ENCODE measurements around the gene CASP10. TPM values are rescaled to one million over a fixed set of nuclear protein-coding genes. Genes with fewer than 3 reads are reported as not detected.

CASP10 gene
- total and polyA plus RNA-seq, 2 experiments from 2014 or later = 2.9 to 5.1 TPM

GRCh38 chr2:201186982-201187381 is 4.0 kb downstream of the CASP10 start:
- H3K4me2 ChIP-seq (ENCODE audit: unreplicated experiment) = no peak overlapping the region
- no peak overlapping the region for H3K27ac ChIP-seq
- no peaks in the 10 kb centered on the region for H3K36me3 ChIP-seq (ENCODE audit: low read depth)
- in situ Hi-C loops (cut with MboI) = no loop called here
- TF ChIP-seq EZH2phosphoT487 (IDR thresholded peaks at IDR 0.05; ENCODE audit: insufficient read depth, low read depth) (no peak), EZH2 (IDR thresholded peaks at IDR 0.05; ENCODE audit: insufficient read depth, poor library complexity, severe bottlenecking) (no peak)
- H3F3A ChIP-seq (ENCODE audit: insufficient read depth) = no peaks in the 10 kb centered on the region
- no peak for DNase-seq
- H3K9me2 ChIP-seq (ENCODE audit: insufficient read depth) = no peaks in the 10 kb centered on the region
- no peak overlapping the region for H3K9ac ChIP-seq
- 55% methylated on average over 5 of the region's 5 CpGs for WGBS, 2 experiments (ENCODE audit: low coverage in 1 of 2, low lambda C conversion rate in 2 of 2, missing lambda C conversion rate in 2 of 2)
- peaks cover 10% of the 10 kb centered on the region for H3K79me2 ChIP-seq (ENCODE audit: insufficient read depth)
- no peak overlapping the region for H3K4me3 ChIP-seq
- H3K4me1 ChIP-seq (ENCODE audit: insufficient read depth) = peaks cover 13% of the 10 kb centered on the region
- no peaks in the 10 kb centered on the region for H3K27me3 ChIP-seq (replicated peaks; ENCODE audit: insufficient read depth)
- H2AFZ ChIP-seq = no peak overlapping the region
- no peaks in the 10 kb centered on the region for H4K20me1 ChIP-seq (ENCODE audit: insufficient read depth)
- H3K9me3 ChIP-seq (ENCODE audit: low read depth) = no peaks in the 10 kb centered on the region

DNA sequence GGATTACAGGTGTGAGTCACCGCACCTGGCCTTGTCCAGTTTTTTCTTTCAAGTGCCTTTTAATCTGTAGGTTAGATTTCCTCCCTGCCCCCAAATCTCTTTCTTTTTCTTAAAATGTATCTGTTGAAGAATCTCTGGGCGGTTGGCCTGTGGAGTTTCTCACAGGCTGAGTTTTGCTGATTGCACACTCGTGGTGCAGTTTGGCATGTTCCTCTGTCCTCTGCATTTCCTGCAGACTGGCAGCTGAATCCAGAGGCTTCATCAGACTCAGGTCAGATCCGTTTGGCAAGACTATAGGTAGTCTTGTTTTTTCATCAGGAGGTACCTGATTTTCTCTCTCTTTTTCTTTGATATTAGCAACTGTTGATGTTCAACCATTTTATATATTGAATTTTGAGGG is 5.5 kb downstream of the CASP10 start:
- no peak overlapping the region for H3K4me3 ChIP-seq
- H3K4me2 ChIP-seq (ENCODE audit: unreplicated experiment) = no peak overlapping the region
- no peaks in the 10 kb centered on the region for H3F3A ChIP-seq (ENCODE audit: insufficient read depth)
- H3K27me3 ChIP-seq (replicated peaks; ENCODE audit: insufficient read depth) = no peaks in the 10 kb centered on the region
- no peaks in the 10 kb centered on the region for H3K9me3 ChIP-seq (ENCODE audit: low read depth)
- H4K20me1 ChIP-seq (ENCODE audit: insufficient read depth) = no peaks in the 10 kb centered on the region
- peaks cover 8% of the 10 kb centered on the region for H3K4me1 ChIP-seq (ENCODE audit: insufficient read depth)
- no peak for DNase-seq
- no peaks in the 10 kb centered on the region for H3K9me2 ChIP-seq (ENCODE audit: insufficient read depth)
- H3K27ac ChIP-seq = no peak overlapping the region
- TF ChIP-seq EZH2 (IDR thresholded peaks at IDR 0.05; ENCODE audit: insufficient read depth, poor library complexity, severe bottlenecking) (no peak), EZH2phosphoT487 (IDR thresholded peaks at IDR 0.05; ENCODE audit: insufficient read depth, low read depth) (no peak)
- no peak overlapping the region for H2AFZ ChIP-seq
- WGBS, 2 experiments (ENCODE audit: low coverage in 1 of 2, low lambda C conversion rate in 2 of 2, missing lambda C conversion rate in 2 of 2) = 91 to 95% methylated on average over 4 of the region's 4 CpGs
- H3K9ac ChIP-seq = no peak overlapping the region
- peaks cover 10% of the 10 kb centered on the region for H3K79me2 ChIP-seq (ENCODE audit: insufficient read depth)
- in situ Hi-C loops (cut with MboI) = no loop called here
- no peaks in the 10 kb centered on the region for H3K36me3 ChIP-seq (ENCODE audit: low read depth)

DNA sequence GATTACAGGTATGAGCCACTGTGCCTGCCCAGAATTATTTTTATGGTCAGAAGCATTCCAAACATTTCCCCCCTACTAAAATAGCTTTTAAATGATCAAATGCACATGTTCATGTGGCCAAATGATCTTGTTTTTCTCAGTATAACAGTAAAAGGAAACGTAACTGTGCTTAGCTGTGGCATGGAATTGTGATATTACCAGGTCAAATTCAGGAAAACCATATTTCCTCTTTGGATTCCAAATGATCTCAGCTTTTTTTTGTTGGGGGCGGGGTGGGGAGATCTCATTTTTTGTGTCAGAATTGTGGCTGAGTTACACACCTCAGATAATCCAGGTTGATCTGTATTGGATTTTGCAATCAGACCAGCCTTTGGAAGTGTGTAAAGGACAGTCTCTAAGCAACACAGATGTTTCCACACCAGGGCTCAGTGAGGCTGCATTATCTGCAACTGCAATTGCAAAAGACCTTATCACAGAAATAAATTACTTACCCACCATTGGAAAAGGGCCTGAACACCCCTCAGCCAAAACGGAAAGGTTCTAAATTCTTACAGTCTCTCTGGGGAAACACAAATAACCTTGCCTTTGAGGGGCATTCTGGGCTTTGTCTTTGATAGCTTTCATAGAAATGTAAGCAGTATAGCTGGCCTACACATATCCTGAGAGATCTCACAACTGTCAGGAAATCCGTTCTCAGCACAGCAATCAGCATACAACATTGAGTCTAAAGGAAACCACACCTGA is 8.4 kb downstream of the CASP10 start:
- no peaks in the 10 kb centered on the region for H4K20me1 ChIP-seq (ENCODE audit: insufficient read depth)
- no peaks in the 10 kb centered on the region for H3K9me2 ChIP-seq (ENCODE audit: insufficient read depth)
- no peak for TF ChIP-seq EZH2phosphoT487 (IDR thresholded peaks at IDR 0.05; ENCODE audit: insufficient read depth, low read depth)
- TF ChIP-seq EZH2 (IDR thresholded peaks at IDR 0.05; ENCODE audit: insufficient read depth, poor library complexity, severe bottlenecking) = no peak
- H3K36me3 ChIP-seq (ENCODE audit: low read depth) = 0 out of 2 replicates have a peak, but pooled peaks cover 3% of the 10 kb centered on the region
- H3K79me2 ChIP-seq (ENCODE audit: insufficient read depth) = no peaks in the 10 kb centered on the region
- no peak overlapping the region for H3K9ac ChIP-seq
- H3F3A ChIP-seq (ENCODE audit: insufficient read depth) = no peaks in the 10 kb centered on the region
- H3K9me3 ChIP-seq (ENCODE audit: low read depth) = no peaks in the 10 kb centered on the region
- no peak for DNase-seq
- no peak overlapping the region for H2AFZ ChIP-seq
- 54 to 58% methylated on average over 4 of the region's 4 CpGs for WGBS, 2 experiments (ENCODE audit: low coverage in 1 of 2, low lambda C conversion rate in 2 of 2, missing lambda C conversion rate in 2 of 2)
- H3K4me3 ChIP-seq = no peak overlapping the region
- H3K4me1 ChIP-seq (ENCODE audit: insufficient read depth) = no peaks in the 10 kb centered on the region
- no peaks in the 10 kb centered on the region for H3K27me3 ChIP-seq (replicated peaks; ENCODE audit: insufficient read depth)
- in situ Hi-C loops (cut with MboI) = no loop called here
- no peak overlapping the region for H3K27ac ChIP-seq
- H3K4me2 ChIP-seq (ENCODE audit: unreplicated experiment) = no peak overlapping the region

DNA sequence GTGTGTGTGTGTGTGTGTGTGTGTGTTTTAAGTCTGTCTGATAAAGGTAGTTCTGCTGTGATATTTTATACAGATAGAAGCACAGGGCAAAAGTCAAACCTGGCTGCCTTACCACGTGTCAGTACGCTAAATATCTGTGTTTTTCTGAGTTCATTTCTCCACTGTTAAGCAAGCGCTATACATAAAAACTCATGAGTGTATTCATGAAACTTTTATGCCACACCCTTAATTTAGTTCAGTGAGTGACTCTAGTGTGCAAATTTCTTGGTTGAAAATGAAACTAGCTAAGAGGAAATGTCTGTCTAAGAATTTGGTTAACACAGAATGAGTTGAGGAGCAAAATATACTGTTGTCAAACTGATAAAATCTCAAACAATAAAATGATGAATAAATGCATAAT is 11.2 kb downstream of the CASP10 start:
- Histone ChIP-seq H3K36me3 (ENCODE audit: low read depth) (0 out of 2 replicates have a peak, but pooled peaks cover 8% of the 10 kb centered on the region), H3F3A (ENCODE audit: insufficient read depth) (no peaks in the 10 kb centered on the region), H4K20me1 (ENCODE audit: insufficient read depth) (no peaks in the 10 kb centered on the region), H2AFZ (no peak overlapping the region), H3K27me3 (replicated peaks; ENCODE audit: insufficient read depth) (no peaks in the 10 kb centered on the region), H3K4me2 (ENCODE audit: unreplicated experiment) (no peak overlapping the region), H3K9ac (no peak overlapping the region), H3K9me2 (ENCODE audit: insufficient read depth) (no peaks in the 10 kb centered on the region), H3K4me1 (ENCODE audit: insufficient read depth) (no peaks in the 10 kb centered on the region), H3K27ac (no peak overlapping the region), H3K9me3 (ENCODE audit: low read depth) (no peaks in the 10 kb centered on the region), H3K79me2 (ENCODE audit: insufficient read depth) (no peaks in the 10 kb centered on the region), H3K4me3 (no peak overlapping the region)
- TF ChIP-seq EZH2 (IDR thresholded peaks at IDR 0.05; ENCODE audit: insufficient read depth, poor library complexity, severe bottlenecking) (no peak), EZH2phosphoT487 (IDR thresholded peaks at IDR 0.05; ENCODE audit: insufficient read depth, low read depth) (no peak)
- in situ Hi-C loops (cut with MboI) = no loop called here
- no peak for DNase-seq
- 98 to 100% methylated on average over 3 of the region's 3 CpGs for WGBS, 2 experiments (ENCODE audit: low coverage in 1 of 2, low lambda C conversion rate in 2 of 2, missing lambda C conversion rate in 2 of 2)

Measured in GM23248 (cell line).